ENCODE data around the gene RCN2. TPM values are rescaled to one million over a fixed set of nuclear protein-coding genes. Genes with fewer than 3 reads are reported as not detected.

Gene RCN2
- total RNA-seq, 1 donor from 2014 or later: 645 TPM

- no peak for DNase-seq (ENCODE audit: low spot score)
- no peaks in the 10 kb centered on the region for H3K36me3 Mint-ChIP-seq
Observed at GRCh38 chr15:76994001-76994400, 62.5 kb downstream of the RCN2 start.

GRCh38 chr15:76994496-76994895, 62.9 kb downstream of the RCN2 start:
- Histone ChIP-seq H3K9me3 (ENCODE audit: low read depth) (no peaks in the 10 kb centered on the region), H3K27ac (no peak overlapping the region), H3K4me1 (no peaks in the 10 kb centered on the region), H3K27me3 (no peaks in the 10 kb centered on the region), H3K4me3 (no peak overlapping the region), H3K4me2 (no peak overlapping the region), H3K9ac (no peak overlapping the region), H3F3A (ENCODE audit: low read depth) (no peaks in the 10 kb centered on the region), H3K36me3 (no peaks in the 10 kb centered on the region), H2AFZ (replicated peaks) (no peak overlapping the region), H4K20me1 (ENCODE audit: low read depth) (no peaks in the 10 kb centered on the region), H3K79me2 (ENCODE audit: low read depth) (no peaks in the 10 kb centered on the region)
- TF ChIP-seq EZH2phosphoT487 (IDR thresholded peaks at IDR 0.05): no peak
- Mint-ChIP-seq H3K9me3 (no peaks in the 10 kb centered on the region), H3K36me3 (no peaks in the 10 kb centered on the region), H3K27ac (no peak overlapping the region), H3K4me1 (peaks cover 19% of the 10 kb centered on the region), H3K27me3 (ENCODE audit: insufficient read depth, low read depth) (peaks cover 8% of the 10 kb centered on the region), H3K4me3 (no peak overlapping the region)
- no peak for DNase-seq (ENCODE audit: low spot score)

More at GRCh38 chr15:76994001-76994400, 62.5 kb downstream of the RCN2 start:
- H3K9ac ChIP-seq: no peak overlapping the region
- H3K36me3 ChIP-seq: no peaks in the 10 kb centered on the region
- no peaks in the 10 kb centered on the region for H3K27me3 ChIP-seq
- TF ChIP-seq EZH2 (IDR thresholded peaks at IDR 0.05): no peak
- TF ChIP-seq CTCF (IDR thresholded peaks at IDR 0.05): no peak
- TF ChIP-seq EZH2phosphoT487 (IDR thresholded peaks at IDR 0.05): no peak
- H3K4me1 Mint-ChIP-seq: peaks cover 15% of the 10 kb centered on the region
- no peak overlapping the region for H3K27ac Mint-ChIP-seq
- H3K27ac ChIP-seq: no peak overlapping the region
- H3K4me1 ChIP-seq: peaks cover 1% of the 10 kb centered on the region
- H3K9me3 Mint-ChIP-seq: no peaks in the 10 kb centered on the region
- H4K20me1 ChIP-seq (ENCODE audit: low read depth): no peaks in the 10 kb centered on the region
- no peak overlapping the region for H3K4me3 Mint-ChIP-seq
- no peak overlapping the region for H3K4me2 ChIP-seq
- no peaks in the 10 kb centered on the region for H3K79me2 ChIP-seq (ENCODE audit: low read depth)
- peaks cover 8% of the 10 kb centered on the region for H3K27me3 Mint-ChIP-seq (ENCODE audit: insufficient read depth, low read depth)
- H3K9me3 ChIP-seq (ENCODE audit: low read depth): no peaks in the 10 kb centered on the region
- H3F3A ChIP-seq (ENCODE audit: low read depth): no peaks in the 10 kb centered on the region
- no peak overlapping the region for H3K4me3 ChIP-seq
- no peak overlapping the region for H2AFZ ChIP-seq (replicated peaks)

GRCh38 chr15:76994971-76995945, 63.7 kb downstream of the RCN2 start, which contains the start of gene PSTPIP1:
Gene PSTPIP1 (plus strand): TSS chr15:76995126. CDS start chr15:76995574, 448 bp downstream.
- Histone ChIP-seq H3K79me2 (ENCODE audit: low read depth) (no peaks in the 10 kb centered on the region), H2AFZ (replicated peaks) (peak within 1 kb of the TSS; percentile 86), H3K27me3 (no peaks in the 10 kb centered on the region), H3K36me3 (no peaks in the 10 kb centered on the region), H3K4me3 (no peak within 1 kb of the TSS), H3K4me1 (no peaks in the 10 kb centered on the region), H3K9ac (no peak within 1 kb of the TSS), H4K20me1 (ENCODE audit: low read depth) (no peaks in the 10 kb centered on the region), H3K4me2 (no peak within 1 kb of the TSS), H3K27ac (no peak within 1 kb of the TSS), H3F3A (ENCODE audit: low read depth) (no peaks in the 10 kb centered on the region), H3K9me3 (ENCODE audit: low read depth) (no peaks in the 10 kb centered on the region)
- DNase-seq (ENCODE audit: low spot score): no peak
- Mint-ChIP-seq H3K9me3 (no peaks in the 10 kb centered on the region), H3K4me1 (peaks cover 20% of the 10 kb centered on the region), H3K4me3 (no peak within 1 kb of the TSS), H3K36me3 (no peaks in the 10 kb centered on the region), H3K27me3 (ENCODE audit: insufficient read depth, low read depth) (peaks cover 8% of the 10 kb centered on the region), H3K27ac (no peak within 1 kb of the TSS)
- TF ChIP-seq EZH2phosphoT487 (IDR thresholded peaks at IDR 0.05) (no peak), EZH2 (IDR thresholded peaks at IDR 0.05) (no peak), CTCF (IDR thresholded peaks at IDR 0.05) (no peak)

GRCh38 chr15:76996076-76996525, 64.6 kb downstream of the RCN2 start:
- H3K4me2 ChIP-seq: no peak overlapping the region
- no peak overlapping the region for H3K4me3 ChIP-seq
- TF ChIP-seq EZH2phosphoT487 (IDR thresholded peaks at IDR 0.05): no peak
- no peak for TF ChIP-seq EZH2 (IDR thresholded peaks at IDR 0.05)
- TF ChIP-seq CTCF (IDR thresholded peaks at IDR 0.05): no peak
- H3K4me1 ChIP-seq: no peaks in the 10 kb centered on the region
- H3K79me2 ChIP-seq (ENCODE audit: low read depth): no peaks in the 10 kb centered on the region
- H4K20me1 ChIP-seq (ENCODE audit: low read depth): no peaks in the 10 kb centered on the region
- no peak overlapping the region for H3K27ac Mint-ChIP-seq
- H3K9me3 Mint-ChIP-seq: no peaks in the 10 kb centered on the region
- DNase-seq (ENCODE audit: low spot score): no peak
- H3K4me1 Mint-ChIP-seq: peaks cover 20% of the 10 kb centered on the region
- no peak overlapping the region for H3K9ac ChIP-seq
- no peaks in the 10 kb centered on the region for H3K9me3 ChIP-seq (ENCODE audit: low read depth)
- H3K36me3 Mint-ChIP-seq: no peaks in the 10 kb centered on the region
- no peaks in the 10 kb centered on the region for H3K36me3 ChIP-seq
- no peaks in the 10 kb centered on the region for H3K27me3 ChIP-seq
- H3F3A ChIP-seq (ENCODE audit: low read depth): no peaks in the 10 kb centered on the region
- H3K27ac ChIP-seq: no peak overlapping the region
- H2AFZ ChIP-seq (replicated peaks): no peak overlapping the region
- peaks cover 6% of the 10 kb centered on the region for H3K27me3 Mint-ChIP-seq (ENCODE audit: insufficient read depth, low read depth)
- no peak overlapping the region for H3K4me3 Mint-ChIP-seq

Measured in neural progenitor cell (in vitro differentiated cells).